ENCODE results near the gene RMDN2. TPM values are rescaled to one million over a fixed set of nuclear protein-coding genes. Genes with fewer than 3 reads are reported as not detected.
"Not testable (repeated sequence)": the region's sequence is repeated elsewhere in the genome, so short reads cannot be mapped to it uniquely, and the experiment has no call there.

Gene RMDN2
- total RNA-seq, 1 experiment from 2014 or later: 5.4 TPM

- Histone ChIP-seq H3K4me3 (no peak overlapping the region), H3K36me3 (no peaks in the 10 kb centered on the region), H3K9me3 (no peaks in the 10 kb centered on the region), H3K27me3 (peaks cover 11% of the 10 kb centered on the region; the same call in 1 of the 2 replicates)
- no peak for DNase-seq
Measured at GRCh38 chr2:37917281-37918228, 7.5 kb upstream of the RMDN2 start.

DNA sequence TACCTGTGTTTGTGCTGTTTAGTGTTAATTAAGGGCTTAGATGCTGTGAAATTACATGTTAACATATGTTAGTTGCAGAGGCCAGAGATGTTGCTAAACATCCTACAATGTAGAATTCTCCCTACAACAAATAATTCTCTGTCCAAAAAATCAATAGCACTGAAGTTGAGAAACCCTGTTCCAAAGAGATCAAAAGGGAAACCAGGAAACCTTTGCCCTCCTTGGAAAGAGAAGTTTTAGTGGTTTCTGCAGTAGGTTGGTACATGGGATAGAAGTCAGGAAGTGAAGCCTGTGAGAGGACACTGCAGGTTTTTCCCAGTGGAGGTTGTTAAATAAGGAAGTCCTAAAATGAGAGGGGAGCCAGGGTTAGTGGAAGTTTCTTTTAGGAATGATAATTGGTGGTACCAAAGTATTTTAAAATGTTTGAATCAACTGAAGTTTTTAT is 6.3 kb upstream of the RMDN2 start:
- Histone ChIP-seq H3K9me3 (no peaks in the 10 kb centered on the region), H3K27me3 (peaks cover 11% of the 10 kb centered on the region; the same call in 1 of the 2 replicates), H3K4me3 (no peak overlapping the region), H3K36me3 (no peaks in the 10 kb centered on the region)
- no peak for DNase-seq

DNA sequence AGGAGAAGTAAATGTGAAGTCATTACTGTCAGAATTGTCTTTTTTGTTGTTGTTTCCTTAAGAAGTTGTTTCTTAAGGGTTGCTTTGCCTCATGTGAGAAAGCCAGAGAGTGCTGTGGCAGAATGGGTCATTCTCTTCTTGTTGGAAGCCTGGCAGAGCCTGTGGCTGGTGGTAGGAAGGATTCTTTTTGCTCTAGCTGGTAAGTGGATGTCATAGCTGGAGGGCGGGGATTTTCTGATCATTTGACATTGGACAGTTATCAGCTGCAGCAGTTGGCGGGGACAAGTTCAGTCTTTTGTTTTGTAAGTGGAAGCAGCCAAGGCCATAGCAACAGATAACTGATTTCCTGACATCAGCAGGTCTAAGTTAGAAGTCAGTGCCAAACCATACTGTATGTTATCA is 5.5 kb upstream of the RMDN2 start:
- no peaks in the 10 kb centered on the region for H3K36me3 ChIP-seq
- no peak for DNase-seq

DNA sequence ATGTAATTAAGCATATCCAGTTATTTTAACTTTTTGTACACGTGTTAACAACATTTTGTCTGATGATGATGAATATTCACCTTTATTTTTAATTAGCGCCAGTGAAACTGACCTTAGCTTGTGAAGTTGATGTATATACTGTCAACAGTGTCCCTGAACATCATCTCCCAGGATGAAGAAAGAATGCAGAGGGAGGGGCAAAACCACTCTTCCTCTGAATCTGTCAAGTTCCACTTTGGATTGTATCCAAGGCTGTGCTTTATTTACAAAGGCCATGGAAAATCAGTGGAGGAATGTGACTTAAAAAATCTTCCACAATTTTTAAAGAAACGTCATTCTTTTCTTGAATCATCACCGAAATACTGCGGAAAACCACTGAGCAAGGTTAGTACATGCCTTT is 4.5 kb upstream of the RMDN2 start:
- no peak for DNase-seq
- Histone ChIP-seq H3K9me3 (no peaks in the 10 kb centered on the region), H3K36me3 (no peaks in the 10 kb centered on the region), H3K27me3 (peaks cover 11% of the 10 kb centered on the region; the same call in 1 of the 2 replicates), H3K4me3 (no peak overlapping the region)

More for the DNA sequence above, 5.5 kb upstream of the RMDN2 start:
- Histone ChIP-seq H3K4me3 (no peak overlapping the region), H3K27me3 (peaks cover 11% of the 10 kb centered on the region; the same call in 1 of the 2 replicates), H3K9me3 (no peaks in the 10 kb centered on the region)

GRCh38 chr2:37921781-37922180 is 3.3 kb upstream of the RMDN2 start:
- H3K36me3 ChIP-seq: no peaks in the 10 kb centered on the region
- H3K27me3 ChIP-seq: peaks cover 11% of the 10 kb centered on the region; the same call in 1 of the 2 replicates
- H3K4me3 ChIP-seq: no peak overlapping the region
- H3K9me3 ChIP-seq: no peaks in the 10 kb centered on the region
- DNase-seq: no peak

GRCh38 chr2:37923308-37924055 is 1.6 kb upstream of the RMDN2 start:
- H3K4me3 ChIP-seq: no peak overlapping the region
- peaks cover 11% of the 10 kb centered on the region; the same call in 1 of the 2 replicates for H3K27me3 ChIP-seq
- H3K9me3 ChIP-seq: no peaks in the 10 kb centered on the region
- DNase-seq: no peak
- H3K36me3 ChIP-seq: no peaks in the 10 kb centered on the region

GRCh38 chr2:37926635-37927034 is 1.5 kb downstream of the RMDN2 start:
- H3K27me3 ChIP-seq: peaks cover 3% of the 10 kb centered on the region
- no peaks in the 10 kb centered on the region for H3K36me3 ChIP-seq

GRCh38 chr2:37928377-37928776 is 3.3 kb downstream of the RMDN2 start:
- no peak for DNase-seq
- H3K4me3 ChIP-seq: no peak overlapping the region
- no peaks in the 10 kb centered on the region for H3K36me3 ChIP-seq
- no peaks in the 10 kb centered on the region; the same call in none of the 2 replicates for H3K27me3 ChIP-seq
- no peaks in the 10 kb centered on the region for H3K9me3 ChIP-seq

More at GRCh38 chr2:37926635-37927034, 1.5 kb downstream of the RMDN2 start:
- DNase-seq: no peak
- H3K9me3 ChIP-seq: no peaks in the 10 kb centered on the region
- H3K4me3 ChIP-seq: no peak overlapping the region

DNA sequence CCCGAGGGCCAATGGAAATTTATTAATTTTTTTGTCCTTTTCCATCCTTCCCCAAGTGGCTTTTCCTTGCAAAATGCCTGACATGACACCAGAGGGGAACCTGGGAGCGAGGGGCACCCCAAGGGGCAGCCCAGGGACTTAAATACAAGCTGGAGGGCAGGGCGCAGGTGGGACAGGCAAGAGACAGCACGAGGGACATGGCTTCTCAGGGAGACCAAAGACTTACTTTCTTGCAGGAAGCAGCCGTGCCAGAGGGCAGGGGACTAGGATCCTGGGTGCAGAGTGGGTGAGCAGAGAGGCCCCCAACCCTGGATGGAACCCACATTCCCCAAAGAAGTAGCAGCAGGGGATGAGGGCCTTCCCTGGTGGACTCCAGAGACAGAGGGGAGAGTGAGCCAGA is 5.3 kb downstream of the RMDN2 start:
- H3K36me3 ChIP-seq, DNase-seq, H3K27me3 ChIP-seq, H3K4me3 ChIP-seq, H3K9me3 ChIP-seq: not testable (repeated sequence)

GRCh38 chr2:37932873-37933272 is 7.8 kb downstream of the RMDN2 start:
- not testable (repeated sequence) for DNase-seq

GRCh38 chr2:37934591-37935513 is 9.8 kb downstream of the RMDN2 start:
- Histone ChIP-seq H3K27me3 (no peaks in the 10 kb centered on the region), H3K36me3 (no peaks in the 10 kb centered on the region), H3K9me3 (peaks cover 4% of the 10 kb centered on the region; the same call in 1 of the 2 replicates), H3K4me3 (peak overlapping the region; percentile 21)
- DNase-seq: no peak

More at GRCh38 chr2:37932873-37933272, 7.8 kb downstream of the RMDN2 start:
- not testable (repeated sequence) for H3K4me3 ChIP-seq, H3K27me3 ChIP-seq, H3K9me3 ChIP-seq, H3K36me3 ChIP-seq

GRCh38 chr2:37937568-37937967 is 12.5 kb downstream of the RMDN2 start:
- not testable (repeated sequence) for DNase-seq, H3K36me3 ChIP-seq, H3K9me3 ChIP-seq, H3K4me3 ChIP-seq, H3K27me3 ChIP-seq

- H3K4me3 ChIP-seq, H3K9me3 ChIP-seq, H3K36me3 ChIP-seq, DNase-seq, H3K27me3 ChIP-seq: not testable (repeated sequence)
Measured at GRCh38 chr2:37941267-37941666, 16.2 kb downstream of the RMDN2 start.

DNA sequence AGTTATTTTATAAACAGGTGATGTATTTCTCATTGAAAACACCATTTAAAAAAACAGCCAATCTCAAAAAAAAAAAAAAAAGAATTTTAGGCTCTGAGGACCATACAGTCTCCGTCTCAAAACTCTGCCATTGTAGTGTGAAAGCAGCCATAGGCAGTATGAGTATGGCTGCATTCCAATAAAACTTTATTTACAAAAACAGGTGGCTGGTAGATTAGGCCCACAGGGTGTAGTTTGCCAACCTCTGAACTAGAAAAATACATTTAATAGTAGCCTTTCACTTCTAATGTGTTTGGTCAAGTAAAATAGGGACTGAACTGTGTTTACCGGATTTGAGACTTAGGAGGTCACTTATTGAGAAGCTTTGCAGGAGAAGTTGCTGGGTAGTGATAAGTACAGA is 19.2 kb downstream of the RMDN2 start:
- no peak for DNase-seq
- H3K36me3 ChIP-seq: no peaks in the 10 kb centered on the region
- peaks cover 4% of the 10 kb centered on the region for H3K9me3 ChIP-seq
- no peak overlapping the region for H3K4me3 ChIP-seq
- H3K27me3 ChIP-seq: no peaks in the 10 kb centered on the region

DNA sequence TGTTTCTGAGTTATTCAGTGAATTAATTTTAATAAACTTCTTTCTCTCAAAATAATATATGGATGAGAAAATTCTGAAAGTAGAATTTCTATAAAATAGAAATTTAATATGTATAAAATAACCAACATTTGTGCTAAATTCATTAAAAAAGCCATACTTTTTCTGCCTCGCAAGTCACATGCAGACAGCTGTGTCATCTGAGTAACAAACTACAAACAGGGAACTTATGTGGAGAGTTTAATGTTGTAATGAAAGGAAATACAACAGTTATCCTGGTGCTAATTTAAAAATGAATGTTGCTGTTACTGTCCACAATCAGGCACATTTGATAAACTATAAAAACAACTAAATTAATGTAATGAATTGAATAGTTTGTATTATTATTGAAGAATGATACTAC is 22.2 kb downstream of the RMDN2 start:
- DNase-seq: no peak

DNA sequence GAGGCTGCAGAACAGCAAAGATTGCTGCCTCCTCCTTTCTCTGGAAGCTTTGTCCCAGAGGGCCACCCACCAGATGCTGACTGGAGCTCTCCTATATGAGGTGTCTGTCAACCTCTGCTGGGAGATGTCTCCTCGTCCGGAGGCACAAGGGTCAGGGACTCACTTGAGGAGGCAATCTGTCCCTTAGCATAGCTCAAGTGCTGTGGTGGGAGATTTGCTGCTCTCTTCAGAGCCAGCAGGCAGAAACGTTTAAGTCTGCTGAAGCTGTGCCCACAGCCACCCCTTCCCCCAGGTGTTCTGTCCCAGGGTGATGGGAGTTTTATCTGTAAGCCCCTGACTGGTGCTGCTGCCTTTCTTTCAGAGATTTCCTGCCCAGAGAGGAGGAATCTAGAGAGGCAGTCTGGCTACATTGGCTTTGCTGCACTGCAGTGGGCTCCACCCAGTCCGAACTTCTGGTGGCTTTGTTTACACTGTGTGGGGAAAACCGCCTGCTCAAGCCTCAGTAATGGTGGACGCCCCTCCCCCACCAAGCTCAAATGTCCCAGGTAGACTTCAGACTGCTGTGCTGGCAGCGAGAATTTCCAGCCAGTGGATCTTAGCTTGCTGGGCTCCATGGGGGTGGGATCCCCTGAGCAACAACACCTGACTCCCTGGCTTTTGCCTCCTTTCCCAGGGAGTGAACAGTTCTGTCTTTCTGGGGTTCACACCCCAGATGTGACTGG is 37.1 kb downstream of the RMDN2 start:
- not testable (repeated sequence) for DNase-seq, H3K36me3 ChIP-seq, H3K27me3 ChIP-seq, H3K4me3 ChIP-seq
- H3K9me3 ChIP-seq: peaks cover 11% of the 10 kb centered on the region

More for the DNA sequence above, 22.2 kb downstream of the RMDN2 start:
- no peaks in the 10 kb centered on the region for H3K9me3 ChIP-seq
- H3K27me3 ChIP-seq: no peaks in the 10 kb centered on the region
- no peak overlapping the region for H3K4me3 ChIP-seq
- H3K36me3 ChIP-seq: no peaks in the 10 kb centered on the region
